ENCODE results near the gene CCNY. TPM values are rescaled to one million over a fixed set of nuclear protein-coding genes. Genes with fewer than 3 reads are reported as not detected.

CCNY gene
- total RNA-seq, 3 donors from 2014 or later (not counting 1 experiment from before 2014, with no cell fraction given): 71.0 to 87.2 (median 74.3) TPM

DNA sequence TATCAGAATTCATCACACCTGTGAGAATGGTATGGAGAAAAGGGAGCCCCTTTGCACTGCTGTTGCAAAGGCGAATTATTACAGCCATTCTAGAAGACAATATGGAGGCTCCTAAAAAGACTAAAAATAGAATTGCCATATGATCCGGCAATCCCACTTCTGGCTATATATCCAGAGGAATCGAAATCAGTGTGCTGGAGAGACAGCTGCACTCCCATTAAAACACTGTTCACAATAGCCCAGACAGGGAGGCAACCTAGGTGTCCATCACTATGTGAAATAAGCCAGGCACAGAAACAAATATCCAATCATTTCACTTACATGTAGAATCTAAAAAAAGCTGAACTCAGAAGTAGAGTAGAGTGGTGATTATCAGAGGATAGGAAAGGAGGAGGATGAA is 242.8 kb downstream of the CCNY start:
- H3K27me3 Mint-ChIP-seq (ENCODE audit: low read depth in 2 of 2): no peaks in the 10 kb centered on the region
- TF ChIP-seq, protein P1, sequence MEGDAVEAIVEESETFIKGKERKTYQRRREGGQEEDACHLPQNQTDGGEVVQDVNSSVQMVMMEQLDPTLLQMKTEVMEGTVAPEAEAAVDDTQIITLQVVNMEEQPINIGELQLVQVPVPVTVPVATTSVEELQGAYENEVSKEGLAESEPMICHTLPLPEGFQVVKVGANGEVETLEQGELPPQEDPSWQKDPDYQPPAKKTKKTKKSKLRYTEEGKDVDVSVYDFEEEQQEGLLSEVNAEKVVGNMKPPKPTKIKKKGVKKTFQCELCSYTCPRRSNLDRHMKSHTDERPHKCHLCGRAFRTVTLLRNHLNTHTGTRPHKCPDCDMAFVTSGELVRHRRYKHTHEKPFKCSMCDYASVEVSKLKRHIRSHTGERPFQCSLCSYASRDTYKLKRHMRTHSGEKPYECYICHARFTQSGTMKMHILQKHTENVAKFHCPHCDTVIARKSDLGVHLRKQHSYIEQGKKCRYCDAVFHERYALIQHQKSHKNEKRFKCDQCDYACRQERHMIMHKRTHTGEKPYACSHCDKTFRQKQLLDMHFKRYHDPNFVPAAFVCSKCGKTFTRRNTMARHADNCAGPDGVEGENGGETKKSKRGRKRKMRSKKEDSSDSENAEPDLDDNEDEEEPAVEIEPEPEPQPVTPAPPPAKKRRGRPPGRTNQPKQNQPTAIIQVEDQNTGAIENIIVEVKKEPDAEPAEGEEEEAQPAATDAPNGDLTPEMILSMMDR (IDR thresholded peaks at IDR 0.05): no peak
- DNase-seq: no peak
- ATAC-seq: no peak
- WGBS (ENCODE audit: insufficient coverage): 91% methylated on average over 3 of the region's 3 CpGs
- no peaks in the 10 kb centered on the region for H3K9me3 ChIP-seq (ENCODE audit: control insufficient read depth, insufficient read depth, low read length)
- no peaks in the 10 kb centered on the region for H3K36me3 Mint-ChIP-seq
- H3K27ac ChIP-seq (ENCODE audit: low read length): no peak overlapping the region
- peaks cover 6% of the 10 kb centered on the region for H3K36me3 ChIP-seq (ENCODE audit: control insufficient read depth, insufficient read depth, low read length)
- no peak overlapping the region for H3K4me3 Mint-ChIP-seq
- H3K4me3 ChIP-seq (ENCODE audit: low read length): no peak overlapping the region
- peaks cover 0 to 4% of the 10 kb centered on the region in 2 donors for H3K4me1 Mint-ChIP-seq
- no peak overlapping the region for H3K27ac Mint-ChIP-seq
- H3K9me3 Mint-ChIP-seq: no peaks in the 10 kb centered on the region
- H3K4me1 ChIP-seq (ENCODE audit: control insufficient read depth, insufficient read depth, low read length): no peaks in the 10 kb centered on the region
- H3K27me3 ChIP-seq (ENCODE audit: control insufficient read depth, insufficient read depth, low read length): no peaks in the 10 kb centered on the region
- intact Hi-C loops (cut with micrococcal nuclease): no loop called here

DNA sequence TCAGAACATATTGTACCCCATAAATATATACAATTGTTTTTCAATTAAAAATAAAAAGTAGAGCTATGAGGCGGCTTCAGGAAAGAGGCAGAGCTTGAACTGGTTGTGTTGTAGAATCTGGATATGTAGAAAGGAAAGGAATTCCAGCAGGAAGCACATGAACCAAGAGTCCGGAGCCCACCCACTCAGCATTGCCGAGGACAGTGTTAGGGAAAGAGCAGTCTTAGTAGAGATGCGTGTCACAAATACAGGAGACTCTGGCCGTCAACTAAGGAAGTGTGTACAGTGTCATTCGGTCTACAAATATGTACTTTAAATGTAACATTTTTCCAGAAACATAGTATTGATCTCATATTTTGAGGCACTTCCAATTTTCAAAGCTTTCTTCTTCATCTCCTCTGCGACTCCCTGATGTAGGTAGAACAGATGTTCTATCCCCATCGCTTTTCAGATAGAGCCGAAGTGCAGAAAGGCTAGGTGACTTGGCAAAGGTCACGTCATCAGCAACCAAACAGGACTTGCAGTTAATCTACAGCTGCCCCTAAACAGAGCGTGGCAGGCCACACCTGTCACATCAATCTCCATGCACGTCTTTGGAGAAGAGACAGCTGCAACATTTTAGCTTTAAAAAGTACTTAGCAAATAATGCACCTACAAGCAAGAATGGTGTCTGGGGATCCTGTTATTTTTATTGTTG is 243.6 kb downstream of the CCNY start:
- Histone ChIP-seq H3K27ac (ENCODE audit: low read length) (no peak overlapping the region), H3K4me3 (ENCODE audit: low read length) (no peak overlapping the region), H3K27me3 (ENCODE audit: control insufficient read depth, insufficient read depth, low read length) (no peaks in the 10 kb centered on the region), H3K36me3 (ENCODE audit: control insufficient read depth, insufficient read depth, low read length) (peaks cover 1% of the 10 kb centered on the region), H3K4me1 (ENCODE audit: control insufficient read depth, insufficient read depth, low read length) (no peaks in the 10 kb centered on the region), H3K9me3 (ENCODE audit: control insufficient read depth, insufficient read depth, low read length) (no peaks in the 10 kb centered on the region)
- Mint-ChIP-seq H3K9me3 (no peaks in the 10 kb centered on the region), H3K4me3 (no peak overlapping the region), H3K4me1 (peaks cover 0 to 4% of the 10 kb centered on the region in 2 donors), H3K27me3 (ENCODE audit: low read depth in 2 of 2) (no peaks in the 10 kb centered on the region), H3K27ac (no peak overlapping the region), H3K36me3 (no peaks in the 10 kb centered on the region)
- intact Hi-C loops (cut with micrococcal nuclease): no loop called here
- DNase-seq (no peak), ATAC-seq (no peak)
- 95% methylated on average over 12 of the region's 12 CpGs for WGBS (ENCODE audit: insufficient coverage)
- TF ChIP-seq, protein P1 (IDR thresholded peaks at IDR 0.05): no peak

DNA sequence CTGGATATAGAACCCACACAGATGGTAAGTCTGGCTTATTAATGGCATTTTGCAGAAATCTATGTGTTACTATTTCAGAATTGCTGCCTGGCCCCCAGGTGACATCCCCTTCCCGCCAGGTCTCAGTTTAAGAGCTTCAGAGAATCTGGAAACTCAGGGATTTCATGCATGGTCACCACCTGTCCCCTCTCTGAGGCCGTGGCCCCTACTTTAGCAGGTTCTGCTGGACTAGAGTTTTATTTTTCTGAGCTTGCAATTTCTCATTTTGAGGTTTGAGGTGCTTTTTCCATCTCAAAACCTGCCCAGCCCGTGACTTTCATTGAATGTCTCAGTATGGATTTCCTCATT is 244.1 kb downstream of the CCNY start:
- Histone ChIP-seq H3K4me1 (ENCODE audit: control insufficient read depth, insufficient read depth, low read length) (no peaks in the 10 kb centered on the region), H3K4me3 (ENCODE audit: low read length) (no peak overlapping the region), H3K9me3 (ENCODE audit: control insufficient read depth, insufficient read depth, low read length) (no peaks in the 10 kb centered on the region), H3K36me3 (ENCODE audit: control insufficient read depth, insufficient read depth, low read length) (no peaks in the 10 kb centered on the region), H3K27me3 (ENCODE audit: control insufficient read depth, insufficient read depth, low read length) (no peaks in the 10 kb centered on the region), H3K27ac (ENCODE audit: low read length) (no peak overlapping the region)
- TF ChIP-seq, protein P1 (IDR thresholded peaks at IDR 0.05): no peak
- no peak overlapping the region for H3K27ac Mint-ChIP-seq
- no peak for DNase-seq
- H3K36me3 Mint-ChIP-seq: no peaks in the 10 kb centered on the region
- intact Hi-C loops (cut with micrococcal nuclease): no loop called here
- WGBS (ENCODE audit: insufficient coverage): 88% methylated on average over 3 of the region's 3 CpGs
- H3K27me3 Mint-ChIP-seq (ENCODE audit: low read depth in 2 of 2): no peaks in the 10 kb centered on the region
- peaks cover 0 to 4% of the 10 kb centered on the region in 2 donors for H3K4me1 Mint-ChIP-seq
- no peak for ATAC-seq
- H3K9me3 Mint-ChIP-seq: no peaks in the 10 kb centered on the region
- no peak overlapping the region for H3K4me3 Mint-ChIP-seq

DNA sequence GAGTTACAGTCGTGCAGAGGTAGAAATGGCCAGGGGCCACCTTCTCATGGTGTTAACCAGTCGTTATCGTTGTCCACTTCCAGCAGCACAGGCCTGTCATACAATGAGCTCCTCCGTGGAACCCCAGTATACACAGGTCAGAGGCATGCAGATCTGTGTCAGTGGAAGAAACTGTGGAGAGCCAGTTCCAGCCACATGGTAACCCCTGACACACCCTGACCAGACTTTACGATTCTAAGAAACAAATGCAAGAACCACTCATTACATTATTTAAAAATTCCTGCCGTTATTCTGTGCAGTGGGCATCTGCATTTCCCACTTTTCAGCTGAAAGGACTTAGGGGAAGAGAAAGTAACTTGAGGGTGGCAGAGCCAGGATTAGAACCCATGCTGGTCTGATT is 245.3 kb downstream of the CCNY start:
- Mint-ChIP-seq H3K4me3 (no peak overlapping the region), H3K36me3 (no peaks in the 10 kb centered on the region), H3K9me3 (no peaks in the 10 kb centered on the region), H3K4me1 (peaks cover 0 to 4% of the 10 kb centered on the region in 2 donors), H3K27me3 (ENCODE audit: low read depth in 2 of 2) (peaks cover 0 to 2% of the 10 kb centered on the region in 2 donors), H3K27ac (no peak overlapping the region)
- Histone ChIP-seq H3K36me3 (ENCODE audit: control insufficient read depth, insufficient read depth, low read length) (no peaks in the 10 kb centered on the region), H3K4me1 (ENCODE audit: control insufficient read depth, insufficient read depth, low read length) (no peaks in the 10 kb centered on the region), H3K9me3 (ENCODE audit: control insufficient read depth, insufficient read depth, low read length) (no peaks in the 10 kb centered on the region), H3K4me3 (ENCODE audit: low read length) (no peak overlapping the region), H3K27ac (ENCODE audit: low read length) (no peak overlapping the region), H3K27me3 (ENCODE audit: control insufficient read depth, insufficient read depth, low read length) (no peaks in the 10 kb centered on the region)
- WGBS (ENCODE audit: insufficient coverage): 95% methylated on average over 6 of the region's 6 CpGs
- ATAC-seq (no peak), DNase-seq (no peak)
- TF ChIP-seq, protein P1 (IDR thresholded peaks at IDR 0.05): no peak
- intact Hi-C loops (cut with micrococcal nuclease): no loop called here
